ENCODE data around the gene STK35.
"Not testable (repeated sequence)": the region's sequence is repeated elsewhere in the genome, so short reads cannot be mapped to it uniquely, and the experiment has no call there.

STK35 gene

DNA sequence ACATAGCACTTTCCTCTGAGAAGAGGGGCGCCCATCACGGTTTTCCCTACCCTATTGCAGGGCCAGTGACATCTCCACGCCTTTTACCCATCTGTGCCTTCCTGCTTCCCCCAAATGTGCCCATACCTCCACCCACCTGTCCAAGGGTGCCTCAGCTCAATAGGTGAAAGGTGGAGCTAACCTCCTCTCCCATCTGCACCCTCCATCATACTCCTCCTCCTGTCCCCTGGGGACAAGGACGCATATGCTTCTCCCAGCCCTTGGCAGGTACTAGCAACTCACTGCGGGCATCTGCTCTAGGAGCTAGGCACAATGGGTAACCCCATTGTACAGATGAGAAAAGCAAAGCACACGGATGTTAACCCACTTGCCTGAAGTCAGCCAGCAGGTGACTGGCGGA, 62.8 kb downstream of the STK35 start:
- FAIRE-seq = no peak

DNA sequence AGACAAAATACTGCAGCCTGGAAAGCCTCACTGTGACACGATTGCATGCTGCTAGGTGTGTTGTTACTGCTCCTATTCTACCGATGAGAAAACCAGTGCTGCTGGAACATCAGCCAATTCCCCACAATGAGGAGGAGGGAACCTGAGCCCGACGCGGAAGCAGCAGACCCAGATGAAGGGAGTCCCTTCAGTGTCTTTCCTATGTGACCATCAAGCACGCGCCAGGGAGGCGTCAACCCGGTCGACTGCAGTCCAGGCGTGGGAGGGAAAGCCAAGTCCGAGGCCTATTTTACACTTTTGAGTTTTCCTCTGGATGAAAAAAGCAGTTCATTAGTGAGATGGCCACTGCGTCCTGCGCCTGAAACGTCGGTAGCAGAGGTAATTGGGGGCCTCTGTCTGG, 63.3 kb downstream of the STK35 start:
- no peak for FAIRE-seq

DNA sequence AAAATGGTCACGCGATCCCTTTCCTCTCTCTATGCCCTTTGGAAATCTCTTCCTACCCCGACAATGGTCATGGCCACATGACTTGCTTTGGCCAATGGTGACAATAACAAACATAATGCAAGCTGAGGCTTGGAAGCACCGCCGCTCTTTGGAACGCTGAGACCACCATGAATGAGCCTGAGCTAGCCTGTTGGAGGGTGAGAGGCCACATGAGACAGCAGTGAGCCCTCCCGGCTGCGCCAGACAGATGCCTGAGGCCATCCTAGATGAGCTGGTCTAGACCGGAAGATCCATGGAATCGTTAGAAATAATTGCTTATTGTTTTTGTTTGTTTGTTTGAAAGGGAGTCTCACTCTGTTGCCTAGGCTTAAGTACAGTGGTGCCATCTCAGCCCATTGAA, 64.2 kb downstream of the STK35 start:
- no peak for FAIRE-seq

DNA sequence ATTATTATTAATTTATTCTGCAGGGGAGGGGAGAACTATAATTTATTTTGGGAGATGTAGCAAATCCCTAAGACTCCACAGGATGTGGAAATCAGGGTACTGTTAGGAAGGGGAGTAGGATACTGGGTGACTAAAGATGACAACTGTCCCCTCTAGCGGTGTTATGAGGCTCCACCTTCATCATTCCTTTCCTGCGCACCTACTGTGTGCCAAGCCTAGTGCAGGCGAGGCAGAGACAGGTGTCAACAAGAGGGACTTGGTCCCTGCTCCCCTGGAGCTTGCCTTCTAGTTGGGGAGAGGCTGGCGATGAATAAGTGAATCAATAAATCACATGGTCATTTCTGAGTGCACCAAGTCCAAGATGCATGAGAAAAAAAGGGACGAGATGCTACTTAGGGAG, 65.5 kb downstream of the STK35 start:
- FAIRE-seq = no peak

DNA sequence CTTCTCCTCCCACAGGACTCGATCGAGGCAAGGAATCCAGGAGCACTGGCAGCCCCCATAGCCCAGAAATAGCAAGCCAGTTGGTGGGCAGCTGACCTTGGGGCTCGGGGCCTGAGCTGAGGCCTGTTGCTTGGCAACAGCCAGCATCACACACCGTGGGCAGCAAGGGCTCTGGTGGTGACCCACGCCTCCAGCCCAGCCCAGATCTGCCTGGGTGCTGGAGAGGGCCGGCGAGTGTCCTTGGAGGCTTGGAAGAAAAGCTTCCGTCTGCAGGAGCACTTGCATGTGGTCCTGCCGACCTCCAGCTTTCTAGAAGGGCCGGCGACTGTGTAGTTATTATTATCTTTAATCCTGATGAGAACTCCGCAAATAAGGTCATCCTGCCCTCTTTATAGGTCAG, 67.3 kb downstream of the STK35 start:
- FAIRE-seq = no peak

DNA sequence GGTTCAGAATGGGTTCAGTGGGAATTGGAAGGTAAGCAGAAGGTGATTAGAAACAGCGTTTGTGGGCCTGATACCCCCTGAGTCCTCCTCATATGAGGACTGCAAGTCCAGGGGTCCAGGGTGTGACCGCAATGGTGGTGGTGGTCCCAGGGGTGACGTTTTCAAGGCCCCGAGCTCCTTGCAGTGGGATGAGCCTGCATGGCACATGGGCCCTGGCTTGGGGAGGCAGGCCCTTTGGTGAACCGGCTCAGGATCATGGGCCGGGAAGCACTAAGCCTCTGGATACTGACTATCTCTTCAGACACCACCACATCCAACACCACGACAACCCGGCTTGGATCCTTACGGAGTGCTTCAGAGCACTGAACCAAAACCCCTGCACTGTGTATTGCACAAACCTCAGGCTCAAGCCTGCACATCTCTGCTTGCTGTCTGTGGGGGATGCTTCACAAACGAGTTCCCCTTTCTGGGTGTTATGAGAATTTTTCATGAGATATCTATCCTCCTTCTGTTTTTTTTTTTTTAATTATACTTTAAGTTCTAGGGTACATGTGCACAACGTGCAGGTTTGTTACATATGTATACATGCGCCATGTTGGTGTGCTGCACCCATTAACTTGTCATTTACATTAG, 67.9 kb downstream of the STK35 start:
- FAIRE-seq = no peak

DNA sequence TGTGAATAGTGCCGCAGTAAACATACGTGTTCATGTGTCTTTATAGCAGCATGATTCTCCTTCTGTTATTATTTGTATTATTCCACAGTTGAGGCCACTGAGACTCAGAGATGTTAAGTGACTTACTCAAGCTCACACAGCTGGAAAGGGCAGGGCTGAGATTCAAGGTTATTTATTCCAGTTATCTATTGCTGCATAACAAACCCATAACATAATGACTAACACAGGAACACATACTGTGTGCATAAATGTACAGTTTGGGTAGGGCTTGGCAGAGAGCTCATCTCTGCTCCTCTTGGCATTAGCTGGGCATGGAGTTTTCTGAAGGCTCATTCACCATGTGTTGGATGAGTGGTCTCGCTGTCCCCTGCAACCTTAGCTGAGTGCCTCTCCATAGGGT, 68.8 kb downstream of the STK35 start:
- FAIRE-seq = no peak

DNA sequence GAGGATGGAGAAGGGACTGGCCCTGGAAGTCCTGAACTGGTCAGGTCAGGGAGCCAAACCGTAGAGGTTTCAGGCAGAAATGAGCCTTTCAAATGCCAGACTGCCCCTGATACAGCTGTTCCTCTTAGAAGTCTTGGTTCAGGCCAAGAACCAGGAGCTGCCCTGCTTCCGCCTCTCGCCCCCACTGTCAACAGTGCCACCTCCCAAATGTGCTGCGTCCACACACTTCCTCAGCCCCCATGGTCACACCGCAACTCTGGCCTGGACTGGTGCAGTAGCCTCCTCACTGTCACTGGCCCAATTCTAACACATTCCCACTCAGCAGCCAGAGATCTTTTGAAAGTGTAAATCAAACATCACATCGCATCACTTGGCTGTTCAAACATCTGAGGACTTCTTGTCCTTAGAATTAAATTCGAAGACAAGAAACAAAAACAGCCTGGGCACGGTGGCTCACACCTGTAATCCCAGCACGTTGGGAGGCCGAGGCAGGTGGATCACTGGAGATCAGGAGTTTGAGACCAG, 69.7 kb downstream of the STK35 start:
- no peak for FAIRE-seq

DNA sequence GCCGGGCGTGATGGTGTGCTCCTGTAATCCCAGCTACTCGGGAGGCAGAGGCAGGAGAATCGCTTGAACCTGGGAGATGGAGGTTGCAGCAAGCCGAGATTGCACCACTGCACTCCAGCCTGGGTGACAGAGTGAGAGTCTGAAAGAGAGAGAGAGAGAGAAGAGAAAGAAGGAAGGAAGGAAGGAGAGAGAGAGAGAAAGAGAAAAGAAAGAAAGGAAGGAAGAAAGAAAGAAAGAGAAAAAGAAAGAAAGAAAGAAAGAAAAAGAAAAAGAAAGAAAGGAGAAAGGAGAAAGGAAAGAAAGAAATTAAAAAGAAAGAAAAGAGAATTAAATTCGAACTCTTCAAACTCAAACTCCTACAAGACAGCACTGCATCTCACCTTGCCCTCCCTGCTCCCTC, 70.2 kb downstream of the STK35 start:
- not testable (repeated sequence) for FAIRE-seq

DNA sequence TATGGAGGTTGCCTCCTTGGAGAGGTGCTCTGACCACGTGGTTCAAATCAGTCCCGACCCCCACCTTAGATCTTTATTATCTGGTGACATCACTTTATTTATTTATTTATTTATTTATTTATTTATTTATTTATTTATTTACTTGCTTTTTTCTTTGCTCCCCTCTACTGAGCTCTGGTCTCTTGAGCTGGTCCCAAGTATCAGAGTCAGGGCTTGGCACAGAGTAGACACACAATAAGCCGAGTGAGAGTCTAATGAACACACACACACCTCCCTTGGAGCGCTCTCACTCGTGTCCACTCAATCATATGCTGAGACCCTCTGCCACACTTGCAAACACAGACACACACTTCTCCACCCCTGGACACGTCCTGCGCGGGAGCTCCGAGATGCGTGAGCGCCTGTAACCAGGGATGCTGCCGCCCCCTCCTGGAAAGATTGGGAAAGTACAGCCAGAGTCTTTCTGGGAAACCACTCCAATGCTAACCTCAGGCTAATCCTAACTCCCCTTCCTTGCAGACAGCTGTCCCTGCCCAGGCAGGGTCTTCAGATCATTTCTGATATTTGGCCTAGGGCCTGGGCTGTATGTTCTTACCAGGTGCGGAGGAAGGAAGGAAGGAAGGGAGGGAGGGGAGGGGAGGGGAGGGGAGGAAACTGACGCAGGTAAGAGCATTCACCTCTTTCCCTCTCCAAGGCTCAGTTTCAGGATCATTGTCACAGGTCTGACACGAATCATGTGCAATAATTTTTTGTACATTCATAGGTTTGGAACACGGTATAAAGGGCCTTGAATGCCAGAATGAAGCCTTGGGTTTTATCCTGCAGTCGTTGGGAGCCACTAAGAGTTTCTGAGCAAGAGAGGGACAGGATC, 70.9 kb downstream of the STK35 start:
- no peak for FAIRE-seq

DNA sequence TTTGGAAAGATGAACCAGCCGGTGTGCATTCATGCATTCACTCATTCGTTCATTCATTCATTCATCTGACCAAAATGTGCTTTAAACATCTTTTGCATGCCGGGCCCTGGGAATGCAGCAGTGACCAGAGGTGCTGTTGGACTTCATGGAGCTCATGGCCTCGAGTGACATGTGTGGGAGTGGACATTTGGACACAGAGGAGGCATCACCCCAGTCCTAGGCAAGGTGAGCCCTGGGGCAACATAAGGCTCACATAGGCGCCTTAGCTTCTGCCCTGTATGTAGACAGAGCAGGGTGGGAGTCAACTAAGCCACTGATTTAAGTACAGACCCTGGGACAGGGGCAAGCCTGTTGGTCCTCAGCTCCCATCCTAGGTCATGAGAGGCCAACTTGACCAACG, 71.6 kb downstream of the STK35 start:
- no peak for FAIRE-seq

DNA sequence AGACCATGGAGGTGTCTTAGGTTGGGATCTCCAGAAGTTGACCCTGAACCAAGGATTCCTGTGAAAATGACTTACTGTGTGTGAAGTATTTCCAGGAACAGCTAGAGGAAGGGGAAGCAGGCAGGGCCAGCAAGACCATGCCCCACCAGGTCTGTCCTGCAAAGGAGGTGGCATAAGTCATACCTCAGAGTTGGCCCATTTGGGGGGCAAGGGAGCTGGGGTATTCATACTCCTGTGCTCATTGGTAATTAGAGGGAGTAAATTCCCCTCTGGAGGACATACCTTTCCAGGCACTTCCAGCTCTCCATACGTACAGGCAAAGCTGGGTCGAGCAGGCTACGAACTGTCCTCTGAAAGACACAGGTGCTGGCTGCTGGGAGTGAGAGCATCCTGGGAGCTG, 72.4 kb downstream of the STK35 start:
- no peak for FAIRE-seq

DNA sequence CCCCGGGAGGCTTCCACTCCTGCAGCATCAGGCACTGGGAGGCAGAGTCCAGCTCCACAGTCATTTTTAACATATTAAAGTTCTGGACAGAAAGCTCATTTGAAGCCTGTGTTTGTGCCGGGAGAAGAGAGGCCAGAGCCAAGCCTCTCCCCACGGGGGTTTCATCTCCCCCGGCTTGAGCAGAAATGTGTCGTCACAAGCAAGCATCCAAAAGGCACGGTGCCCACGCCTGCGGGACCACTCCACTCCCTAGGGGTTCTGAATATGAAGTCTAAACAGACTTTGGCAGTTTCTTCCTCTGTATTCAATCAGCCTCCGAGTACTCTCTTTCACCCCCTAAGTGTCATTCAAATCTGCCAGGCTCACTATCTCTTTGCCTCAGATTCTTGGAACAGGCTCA, 75.3 kb downstream of the STK35 start:
- no peak for FAIRE-seq

DNA sequence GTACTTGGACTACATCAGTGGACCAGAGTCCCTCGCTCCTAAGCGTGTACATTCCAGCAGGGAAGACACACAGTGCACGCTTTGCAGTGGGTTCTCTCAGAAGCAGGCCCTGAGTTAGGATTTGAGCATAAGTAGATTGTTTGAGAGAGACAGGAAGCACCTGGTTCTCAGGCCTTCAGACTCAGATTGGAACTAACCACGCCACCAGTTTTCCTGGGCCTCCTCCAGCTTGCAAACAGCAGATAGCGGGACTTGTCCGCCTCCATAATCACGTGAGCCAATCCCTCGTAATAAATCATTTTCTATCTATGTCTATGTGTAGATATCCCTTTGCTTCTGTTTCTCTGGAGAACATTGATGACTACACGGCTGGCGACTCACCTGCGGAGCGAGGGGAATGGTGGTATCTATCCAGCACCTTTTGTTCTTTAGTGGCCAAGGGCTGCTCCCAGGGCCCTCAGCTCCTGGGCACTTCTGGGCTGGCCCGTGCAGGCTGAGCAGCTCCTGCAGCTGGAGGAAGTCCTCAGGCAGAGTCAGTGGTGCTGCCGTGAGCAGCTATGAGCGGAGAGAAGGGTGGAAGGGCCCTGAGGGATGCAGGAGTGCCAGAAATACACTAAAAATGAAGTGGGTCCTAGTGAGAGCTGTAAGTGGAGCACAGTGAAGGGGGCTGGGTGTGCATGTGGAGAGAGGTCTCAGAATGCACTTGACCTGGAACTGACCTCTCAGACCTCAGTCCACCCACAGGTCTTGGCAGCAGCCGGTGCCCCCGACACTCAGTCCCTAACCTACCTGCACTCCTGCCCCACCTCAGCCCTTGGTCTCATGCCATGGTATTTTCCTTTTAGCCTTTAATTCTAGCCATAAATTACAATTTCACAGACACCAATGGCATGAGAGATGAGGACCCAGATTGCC, 76.9 kb downstream of the STK35 start:
- no peak for FAIRE-seq

DNA sequence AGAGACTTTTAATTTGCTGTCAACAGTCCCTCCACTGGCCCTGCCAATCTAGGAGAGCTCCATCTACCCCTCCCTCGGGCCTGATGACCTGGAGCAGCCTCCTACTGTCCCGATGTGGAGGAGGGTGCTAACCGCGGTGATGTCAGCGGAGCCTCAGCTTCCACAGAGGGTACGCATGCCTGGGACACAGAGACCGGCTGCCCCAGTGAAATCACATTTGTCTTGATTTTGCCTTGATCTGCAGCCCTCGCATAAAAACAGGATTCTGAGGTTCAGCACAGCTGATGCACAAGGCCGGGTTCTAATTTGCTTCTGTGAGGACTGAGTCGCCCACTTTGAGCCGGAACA, 77.6 kb downstream of the STK35 start:
- no peak for FAIRE-seq

DNA sequence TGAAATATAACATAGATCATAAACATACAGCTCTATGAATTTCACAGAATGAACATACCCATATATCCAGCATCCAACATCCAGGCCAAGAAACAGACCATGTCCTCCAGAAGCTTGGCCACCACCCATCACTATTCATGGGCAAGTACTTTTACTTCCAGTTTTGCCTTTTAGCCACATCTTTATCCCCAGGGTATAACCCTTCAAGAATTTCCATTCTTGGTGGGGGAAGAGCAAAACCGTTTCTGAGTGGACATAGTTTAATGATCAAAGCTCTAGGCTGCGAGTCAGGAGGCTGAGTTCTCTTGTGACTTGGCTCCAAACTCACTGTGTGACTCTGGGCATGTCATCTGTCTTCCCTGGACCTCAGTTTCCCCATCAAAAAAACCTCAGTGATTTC, 78.3 kb downstream of the STK35 start:
- no peak for FAIRE-seq

DNA sequence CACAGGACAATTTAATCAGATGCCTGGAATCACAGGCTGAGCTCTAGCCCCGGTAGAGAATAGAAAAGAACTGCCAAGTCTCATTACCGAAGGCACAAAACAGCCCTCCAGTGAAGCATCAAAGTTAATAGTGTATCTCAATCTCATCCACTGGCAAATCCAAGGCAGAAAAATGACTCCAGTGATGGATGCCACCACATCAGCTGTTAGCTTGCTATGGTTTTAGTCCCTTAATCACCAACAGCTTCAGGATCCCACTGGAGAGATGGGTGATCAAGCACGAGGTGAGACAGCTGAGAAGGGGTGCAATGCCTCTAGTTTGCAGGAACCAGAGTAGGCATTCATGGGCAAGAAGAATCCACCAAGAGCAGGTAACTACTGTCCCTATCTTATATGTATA, 81.8 kb downstream of the STK35 start:
- no peak for FAIRE-seq

DNA sequence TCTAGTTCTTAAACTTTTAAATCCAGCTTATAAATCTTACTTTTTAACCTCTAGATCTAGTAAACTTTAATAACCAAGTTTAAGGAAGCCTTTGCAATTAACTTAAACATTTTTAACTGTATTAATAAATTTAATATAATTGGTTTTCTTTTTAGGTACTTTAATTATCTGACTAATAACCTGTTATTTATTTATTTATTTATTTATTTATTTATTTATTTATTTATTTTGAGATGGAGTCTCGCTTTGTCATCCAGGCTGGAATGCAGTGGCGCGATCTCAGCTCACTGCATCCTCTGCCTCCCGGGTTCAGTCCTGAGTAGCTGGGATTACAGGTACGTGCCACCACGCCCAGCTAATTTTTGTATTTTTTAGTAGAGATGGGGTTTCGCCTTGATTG, 83.3 kb downstream of the STK35 start:
- peak; percentile 39 for FAIRE-seq

DNA sequence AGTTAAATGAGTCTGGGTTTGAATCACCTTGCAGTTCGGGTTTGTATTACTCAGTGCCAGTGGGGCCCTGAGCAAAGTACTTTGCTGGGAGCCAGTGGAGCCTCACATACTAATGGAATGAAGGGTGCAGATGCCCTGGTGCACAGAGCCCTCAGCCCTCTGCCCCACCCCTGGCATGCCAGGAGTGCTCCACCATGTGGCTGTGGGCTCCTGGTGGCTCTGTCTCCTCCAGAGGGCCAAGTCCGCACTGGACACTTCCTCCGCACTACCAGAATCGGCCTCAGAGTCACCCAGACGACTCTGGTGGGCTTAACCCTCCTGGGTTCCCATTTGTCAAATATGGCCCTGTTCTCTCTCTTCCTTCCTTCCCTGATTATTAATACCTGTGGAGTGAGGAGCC, 94.0 kb downstream of the STK35 start:
- FAIRE-seq = no peak

DNA sequence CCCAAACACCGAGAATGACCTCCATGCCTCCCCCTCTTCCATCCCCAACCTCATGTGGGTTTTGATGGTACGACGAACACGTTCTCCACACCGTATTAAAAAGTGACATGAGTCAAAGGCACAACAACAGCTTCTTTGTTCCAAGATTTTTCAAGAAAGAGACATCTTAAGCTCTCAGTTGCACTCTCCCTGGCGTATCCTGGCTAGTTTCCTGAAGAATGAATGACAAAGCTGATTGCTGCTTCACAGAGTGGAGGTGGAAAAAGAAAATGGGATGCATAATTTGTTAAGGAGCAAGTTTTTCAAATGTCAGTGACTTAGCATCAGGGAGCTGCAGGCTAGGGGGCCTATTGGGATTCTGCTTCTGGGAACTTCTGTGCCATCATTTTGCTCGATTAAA, 95.5 kb downstream of the STK35 start:
- FAIRE-seq = no peak

All from G401.6 (cell line).